Measurements from ENCODE around the gene SLC25A3. TPM values are rescaled to one million over a fixed set of nuclear protein-coding genes. Genes with fewer than 3 reads are reported as not detected.

SLC25A3 gene
- total and polyA plus RNA-seq, 9 of the 15 experiments (the other 6 are each of a cell fraction or from before 2014, with no cell fraction given), result 264 to 766 (median 495) TPM

DNA sequence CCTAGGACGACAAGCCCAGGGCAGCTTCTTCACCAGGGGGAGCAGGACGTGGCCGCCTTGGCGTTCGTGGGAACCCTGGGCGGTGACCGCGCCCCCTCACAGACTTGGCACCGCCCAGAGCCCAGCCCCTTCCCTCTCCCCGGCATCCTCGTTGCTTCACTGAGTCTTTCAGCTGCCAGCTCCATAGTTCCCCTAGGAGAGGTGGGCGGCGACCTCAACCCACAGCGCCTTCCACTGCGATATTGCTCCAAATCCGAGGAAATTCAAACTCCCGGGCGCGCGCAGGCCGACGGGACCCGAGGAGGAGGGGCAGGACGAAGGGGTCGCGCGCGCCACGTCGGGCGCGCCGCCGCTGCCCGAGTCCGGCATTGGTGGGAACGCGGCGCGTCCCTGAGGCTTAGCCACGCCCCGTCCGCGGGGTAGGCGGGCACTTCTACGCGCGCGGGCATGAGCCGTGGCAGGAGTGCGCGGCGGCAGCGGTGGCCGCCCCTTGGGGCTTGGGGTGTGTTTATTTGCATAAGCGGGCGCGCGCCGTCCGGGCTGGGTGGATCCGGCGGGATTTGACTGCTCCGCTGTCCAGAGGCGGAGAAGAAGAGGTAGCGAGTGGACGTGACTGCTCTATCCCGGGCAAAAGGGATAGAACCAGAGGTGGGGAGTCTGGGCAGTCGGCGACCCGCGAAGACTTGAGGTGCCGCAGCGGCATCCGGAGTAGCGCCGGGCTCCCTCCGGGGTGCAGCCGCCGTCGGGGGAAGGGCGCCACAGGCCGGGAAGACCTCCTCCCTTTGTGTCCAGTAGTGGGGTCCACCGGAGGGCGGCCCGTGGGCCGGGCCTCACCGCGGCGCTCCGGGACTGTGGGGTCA is 51.5 kb downstream of the SLC25A3 start, which contains the start of the genes APAF1 and IKBIP (continued):
- TF ChIP-seq ZNF518B (CRISPR knock-in tag; IDR thresholded peaks at IDR 0.05) (no peak), BRD4 (IDR thresholded peaks at IDR 0.05) (no peak), EHMT2 (IDR thresholded peaks at IDR 0.05) (no peak), HNRNPUL1 (IDR thresholded peaks at IDR 0.05; ENCODE audit: low read length) (no peak), ZFPM2 (CRISPR knock-in tag; IDR thresholded peaks at IDR 0.05) (no peak), ARID1B (IDR thresholded peaks at IDR 0.05) (peak; percentile 15; the same call in 1 of the 2 replicates), PRPF4 (IDR thresholded peaks at IDR 0.05; ENCODE audit: insufficient read depth, low read depth, low read length, poor library complexity, severe bottlenecking) (no peak), SREBF2 (CRISPR knock-in tag; IDR thresholded peaks at IDR 0.05) (no peak), NCOA4 (IDR thresholded peaks at IDR 0.05; ENCODE audit: partially characterized antibody) (no peak), TRIM24 (IDR thresholded peaks at IDR 0.05) (peak in 1 of 2 experiments; percentile 63; a peak in 2 of 4 replicates), ZNF57 (CRISPR knock-in tag; IDR thresholded peaks at IDR 0.05) (no peak), ZZZ3 (IDR thresholded peaks at IDR 0.05) (no peak), CBX1 (IDR thresholded peaks at IDR 0.05; ENCODE audit: low read depth) (0 out of 2 replicates have a peak, but pooled peaks have one; percentile 27), L3MBTL2 (IDR thresholded peaks at IDR 0.05) (no peak), EGR1 (conservative IDR thresholded peaks at IDR 0.05) (peak; percentile 55), EP300 (IDR thresholded peaks at IDR 0.05; ENCODE audit: low read length) (0 out of 2 replicates have a peak, but pooled peaks have one; percentile 6), HCFC1 (IDR thresholded peaks at IDR 0.05; ENCODE audit: low read depth, low read length) (peak; percentile 29), TCF7 (IDR thresholded peaks at IDR 0.05; ENCODE audit: borderline replicate concordance) (no peak)
- TF ChIP-seq, protein P1, sequence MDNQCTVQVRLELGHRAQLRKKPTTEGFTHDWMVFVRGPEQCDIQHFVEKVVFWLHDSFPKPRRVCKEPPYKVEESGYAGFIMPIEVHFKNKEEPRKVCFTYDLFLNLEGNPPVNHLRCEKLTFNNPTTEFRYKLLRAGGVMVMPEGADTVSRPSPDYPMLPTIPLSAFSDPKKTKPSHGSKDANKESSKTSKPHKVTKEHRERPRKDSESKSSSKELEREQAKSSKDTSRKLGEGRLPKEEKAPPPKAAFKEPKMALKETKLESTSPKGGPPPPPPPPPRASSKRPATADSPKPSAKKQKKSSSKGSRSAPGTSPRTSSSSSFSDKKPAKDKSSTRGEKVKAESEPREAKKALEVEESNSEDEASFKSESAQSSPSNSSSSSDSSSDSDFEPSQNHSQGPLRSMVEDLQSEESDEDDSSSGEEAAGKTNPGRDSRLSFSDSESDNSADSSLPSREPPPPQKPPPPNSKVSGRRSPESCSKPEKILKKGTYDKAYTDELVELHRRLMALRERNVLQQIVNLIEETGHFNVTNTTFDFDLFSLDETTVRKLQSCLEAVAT (IDR thresholded peaks at IDR 0.05), result peak in 1 of 2 experiments; percentile 59; a peak in 2 of 4 replicates
- TF ChIP-seq, protein P2, sequence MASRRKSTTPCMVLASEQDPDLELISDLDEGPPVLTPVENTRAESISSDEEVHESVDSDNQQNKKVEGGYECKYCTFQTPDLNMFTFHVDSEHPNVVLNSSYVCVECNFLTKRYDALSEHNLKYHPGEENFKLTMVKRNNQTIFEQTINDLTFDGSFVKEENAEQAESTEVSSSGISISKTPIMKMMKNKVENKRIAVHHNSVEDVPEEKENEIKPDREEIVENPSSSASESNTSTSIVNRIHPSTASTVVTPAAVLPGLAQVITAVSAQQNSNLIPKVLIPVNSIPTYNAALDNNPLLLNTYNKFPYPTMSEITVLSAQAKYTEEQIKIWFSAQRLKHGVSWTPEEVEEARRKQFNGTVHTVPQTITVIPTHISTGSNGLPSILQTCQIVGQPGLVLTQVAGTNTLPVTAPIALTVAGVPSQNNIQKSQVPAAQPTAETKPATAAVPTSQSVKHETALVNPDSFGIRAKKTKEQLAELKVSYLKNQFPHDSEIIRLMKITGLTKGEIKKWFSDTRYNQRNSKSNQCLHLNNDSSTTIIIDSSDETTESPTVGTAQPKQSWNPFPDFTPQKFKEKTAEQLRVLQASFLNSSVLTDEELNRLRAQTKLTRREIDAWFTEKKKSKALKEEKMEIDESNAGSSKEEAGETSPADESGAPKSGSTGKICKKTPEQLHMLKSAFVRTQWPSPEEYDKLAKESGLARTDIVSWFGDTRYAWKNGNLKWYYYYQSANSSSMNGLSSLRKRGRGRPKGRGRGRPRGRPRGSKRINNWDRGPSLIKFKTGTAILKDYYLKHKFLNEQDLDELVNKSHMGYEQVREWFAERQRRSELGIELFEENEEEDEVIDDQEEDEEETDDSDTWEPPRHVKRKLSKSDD (conservative IDR thresholded peaks at IDR 0.05; ENCODE audit: low read length), result no peak
- TF ChIP-seq, protein P3, sequence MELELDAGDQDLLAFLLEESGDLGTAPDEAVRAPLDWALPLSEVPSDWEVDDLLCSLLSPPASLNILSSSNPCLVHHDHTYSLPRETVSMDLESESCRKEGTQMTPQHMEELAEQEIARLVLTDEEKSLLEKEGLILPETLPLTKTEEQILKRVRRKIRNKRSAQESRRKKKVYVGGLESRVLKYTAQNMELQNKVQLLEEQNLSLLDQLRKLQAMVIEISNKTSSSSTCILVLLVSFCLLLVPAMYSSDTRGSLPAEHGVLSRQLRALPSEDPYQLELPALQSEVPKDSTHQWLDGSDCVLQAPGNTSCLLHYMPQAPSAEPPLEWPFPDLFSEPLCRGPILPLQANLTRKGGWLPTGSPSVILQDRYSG (tag; conservative IDR thresholded peaks at IDR 0.05; ENCODE audit: low read depth), result peak; percentile 71; the same call in 1 of the 2 replicates

Data from K562 (cell line).